Measurements from ENCODE around the gene SCARF1. TPM values are rescaled to one million over a fixed set of nuclear protein-coding genes. Genes with fewer than 3 reads are reported as not detected.

The SCARF1 gene
- polyA plus RNA-seq, 1 donor from 2014 or later, result 3.0 TPM

GRCh38 chr17:1584167-1584566 lies 61.4 kb downstream of the SCARF1 start:
- Histone ChIP-seq H3K4me2 (ENCODE audit: low read length) (no peak overlapping the region), H4K20me1 (ENCODE audit: insufficient read depth) (no peaks in the 10 kb centered on the region), H2AFZ (ENCODE audit: low read depth, low read length) (no peak overlapping the region), H3K36me3 (ENCODE audit: insufficient read depth, low read length) (peaks cover 14% of the 10 kb centered on the region), H3K4me3 (ENCODE audit: low read length) (no peak overlapping the region), H3K9me2 (ENCODE audit: insufficient read depth, low read length) (no peaks in the 10 kb centered on the region), H3F3A (ENCODE audit: insufficient read depth, low read length, poor library complexity, severe bottlenecking) (no peaks in the 10 kb centered on the region), H3K9ac (ENCODE audit: low read length) (no peak overlapping the region), H3K79me2 (replicated peaks; ENCODE audit: insufficient read depth, low read length) (no peaks in the 10 kb centered on the region), H3K27ac (ENCODE audit: low read length) (no peak overlapping the region), H3K27me3 (ENCODE audit: insufficient read depth, low read depth, low read length) (no peaks in the 10 kb centered on the region), H3K9me3 (ENCODE audit: low read length) (no peaks in the 10 kb centered on the region)
- no peak for TF ChIP-seq MXI1 (conservative IDR thresholded peaks at IDR 0.05; ENCODE audit: poor library complexity, severe bottlenecking)
- no peak for TF ChIP-seq RAD21 (conservative IDR thresholded peaks at IDR 0.05)
- no peak for TF ChIP-seq SMC3 (conservative IDR thresholded peaks at IDR 0.05; ENCODE audit: poor library complexity)
- TF ChIP-seq POLR2AphosphoS5 (IDR thresholded peaks at IDR 0.05), result no peak
- TF ChIP-seq, protein P1, sequence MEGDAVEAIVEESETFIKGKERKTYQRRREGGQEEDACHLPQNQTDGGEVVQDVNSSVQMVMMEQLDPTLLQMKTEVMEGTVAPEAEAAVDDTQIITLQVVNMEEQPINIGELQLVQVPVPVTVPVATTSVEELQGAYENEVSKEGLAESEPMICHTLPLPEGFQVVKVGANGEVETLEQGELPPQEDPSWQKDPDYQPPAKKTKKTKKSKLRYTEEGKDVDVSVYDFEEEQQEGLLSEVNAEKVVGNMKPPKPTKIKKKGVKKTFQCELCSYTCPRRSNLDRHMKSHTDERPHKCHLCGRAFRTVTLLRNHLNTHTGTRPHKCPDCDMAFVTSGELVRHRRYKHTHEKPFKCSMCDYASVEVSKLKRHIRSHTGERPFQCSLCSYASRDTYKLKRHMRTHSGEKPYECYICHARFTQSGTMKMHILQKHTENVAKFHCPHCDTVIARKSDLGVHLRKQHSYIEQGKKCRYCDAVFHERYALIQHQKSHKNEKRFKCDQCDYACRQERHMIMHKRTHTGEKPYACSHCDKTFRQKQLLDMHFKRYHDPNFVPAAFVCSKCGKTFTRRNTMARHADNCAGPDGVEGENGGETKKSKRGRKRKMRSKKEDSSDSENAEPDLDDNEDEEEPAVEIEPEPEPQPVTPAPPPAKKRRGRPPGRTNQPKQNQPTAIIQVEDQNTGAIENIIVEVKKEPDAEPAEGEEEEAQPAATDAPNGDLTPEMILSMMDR (IDR thresholded peaks at IDR 0.05; ENCODE audit: poor library complexity, severe bottlenecking), result no peak
- TF ChIP-seq EZH2 (IDR thresholded peaks at IDR 0.05; ENCODE audit: borderline replicate concordance, insufficient read depth, low read length, poor library complexity, severe bottlenecking), result no peak
- no peak for TF ChIP-seq EP300 (conservative IDR thresholded peaks at IDR 0.05; ENCODE audit: poor library complexity, severe bottlenecking)
- no peak for TF ChIP-seq REST (IDR thresholded peaks at IDR 0.05; ENCODE audit: borderline replicate concordance)
- TF ChIP-seq TAF1 (IDR thresholded peaks at IDR 0.05; ENCODE audit: low read depth), result no peak

Small RNAs within 50 kb of the gene (small RNA-seq; reads per million reads assigned to genes)
- gene RN7SL105P, result 0 to 0.03 (median 0) reads per million in 3 experiments

Other genes starting within 250 kb of the SCARF1 start
- gene YWHAE, start 245.5 kb downstream of the SCARF1 start, polyA plus RNA-seq, result 594 and 646 TPM in 2 replicates
- 105 and 111 TPM in 2 replicates for gene CRK, start 189.5 kb downstream of the SCARF1 start, polyA plus RNA-seq
- 5.7 and 5.8 TPM in 2 replicates for gene MYO1C, start 153.0 kb downstream of the SCARF1 start, polyA plus RNA-seq
- 35.8 and 37.6 TPM in 2 replicates for gene INPP5K, start 129.1 kb downstream of the SCARF1 start, polyA plus RNA-seq
- gene PITPNA, start 82.9 kb downstream of the SCARF1 start, polyA plus RNA-seq, result 29.0 and 32.7 TPM in 2 replicates
- gene SLC43A2, start 16.9 kb downstream of the SCARF1 start, polyA plus RNA-seq, result 60.1 and 69.0 TPM in 2 replicates
- 7.5 and 14.9 TPM in 2 replicates for gene RILP, start 4.1 kb upstream of the SCARF1 start, polyA plus RNA-seq
- gene PRPF8, start 39.1 kb upstream of the SCARF1 start, polyA plus RNA-seq, result 43.9 and 56.9 TPM in 2 replicates
- gene TLCD2, start 64.6 kb upstream of the SCARF1 start, polyA plus RNA-seq, result 0.08 and 0.14 TPM in 2 replicates
- 5.4 and 5.8 TPM in 2 replicates for gene WDR81, start 79.0 kb upstream of the SCARF1 start, polyA plus RNA-seq
- 1.6 TPM in 1 of 2 replicates, not detected in the other for gene SERPINF2, start 97.1 kb upstream of the SCARF1 start, polyA plus RNA-seq
- 0.50 and 6.1 TPM in 2 replicates for gene SERPINF1, start 116.3 kb upstream of the SCARF1 start, polyA plus RNA-seq
- gene SMYD4, start 184.2 kb upstream of the SCARF1 start, polyA plus RNA-seq, result 6.8 and 12.9 TPM in 2 replicates
- 8.4 and 8.9 TPM in 2 replicates for gene RPA1, start 184.3 kb upstream of the SCARF1 start, polyA plus RNA-seq

Measured in neural cell (in vitro differentiated cells).